C4-2B (cell line): ENCODE data around the gene AHDC1.

Source experiments
- ZFX ChIP-seq: fragments of 450-650 bp; IDR thresholded peaks from 2 replicates; pipeline ENCODE4 v1.6.1; 2017
- TF ChIP-seq, protein P1 (sequence below): fragments of 450-650 bp; conservative IDR thresholded peaks from 2 replicates; pipeline ENCODE4 v1.5.1; 2017; ENCODE audit warnings: mild to moderate bottlenecking

DNA sequence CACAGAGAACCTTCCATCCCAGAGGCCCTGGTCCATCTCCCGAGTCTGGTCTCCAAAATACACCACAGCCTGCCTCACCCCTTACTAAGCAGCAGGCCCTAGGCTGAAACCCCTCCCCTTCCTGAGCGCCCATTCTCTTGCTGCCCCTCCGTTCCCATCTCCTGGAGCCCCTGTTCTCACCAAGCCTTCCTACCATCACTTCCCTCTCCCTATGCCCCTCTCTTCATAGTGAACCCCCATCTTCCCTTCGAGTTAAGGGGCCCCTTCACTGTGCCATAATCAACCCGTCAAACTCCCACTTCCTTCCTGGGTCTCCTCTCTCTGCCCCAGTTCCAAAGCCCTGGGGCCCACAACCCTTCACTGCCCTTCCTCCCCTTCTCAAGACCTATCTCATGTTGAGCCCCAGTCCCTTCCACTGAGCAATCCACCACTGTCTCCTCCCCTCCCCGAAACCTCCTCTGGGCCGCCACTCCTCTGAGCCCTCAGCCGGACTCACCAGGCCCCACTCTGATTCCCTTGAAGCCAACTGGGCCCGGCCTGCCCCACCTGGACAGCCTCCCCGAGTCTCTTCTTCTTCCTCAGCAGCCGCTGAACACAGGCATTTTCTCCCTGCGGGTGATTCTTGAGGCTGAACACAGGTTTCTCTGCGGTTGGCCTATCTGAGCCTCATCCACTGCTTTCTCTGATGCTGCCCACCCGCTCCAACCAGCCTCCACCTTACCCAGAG is 71.8 kb downstream of the AHDC1 start:
- TF ChIP-seq, protein P1, sequence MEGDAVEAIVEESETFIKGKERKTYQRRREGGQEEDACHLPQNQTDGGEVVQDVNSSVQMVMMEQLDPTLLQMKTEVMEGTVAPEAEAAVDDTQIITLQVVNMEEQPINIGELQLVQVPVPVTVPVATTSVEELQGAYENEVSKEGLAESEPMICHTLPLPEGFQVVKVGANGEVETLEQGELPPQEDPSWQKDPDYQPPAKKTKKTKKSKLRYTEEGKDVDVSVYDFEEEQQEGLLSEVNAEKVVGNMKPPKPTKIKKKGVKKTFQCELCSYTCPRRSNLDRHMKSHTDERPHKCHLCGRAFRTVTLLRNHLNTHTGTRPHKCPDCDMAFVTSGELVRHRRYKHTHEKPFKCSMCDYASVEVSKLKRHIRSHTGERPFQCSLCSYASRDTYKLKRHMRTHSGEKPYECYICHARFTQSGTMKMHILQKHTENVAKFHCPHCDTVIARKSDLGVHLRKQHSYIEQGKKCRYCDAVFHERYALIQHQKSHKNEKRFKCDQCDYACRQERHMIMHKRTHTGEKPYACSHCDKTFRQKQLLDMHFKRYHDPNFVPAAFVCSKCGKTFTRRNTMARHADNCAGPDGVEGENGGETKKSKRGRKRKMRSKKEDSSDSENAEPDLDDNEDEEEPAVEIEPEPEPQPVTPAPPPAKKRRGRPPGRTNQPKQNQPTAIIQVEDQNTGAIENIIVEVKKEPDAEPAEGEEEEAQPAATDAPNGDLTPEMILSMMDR = no peak
- TF ChIP-seq ZFX = no peak
